ENCODE data around the gene PLTP.
"Not testable (repeated sequence)": the region's sequence is repeated elsewhere in the genome, so short reads cannot be mapped to it uniquely, and the experiment has no call there.

Gene PLTP

GRCh38 chr20:45945678-45946148 lies 33.8 kb upstream of the PLTP start:
- no peak for DNase-seq (ENCODE audit: low read depth, low spot score)
- H3K4me3 ChIP-seq (ENCODE audit: low read length): no peak overlapping the region

GRCh38 chr20:45944965-45945677 lies 33.2 kb upstream of the PLTP start:
- no peak overlapping the region for H3K4me3 ChIP-seq (ENCODE audit: low read length)
- DNase-seq (ENCODE audit: low read depth, low spot score): no peak

- no peak overlapping the region for H3K4me3 ChIP-seq (ENCODE audit: low read length)
- no peak for DNase-seq (ENCODE audit: low read depth, low spot score)
These were observed 32.4 kb upstream of the PLTP start for GRCh38 chr20:45944151-45944964.

- DNase-seq (ENCODE audit: low read depth, low spot score): no peak
- H3K4me3 ChIP-seq (ENCODE audit: low read length): no peak overlapping the region
These were observed 31.7 kb upstream of the PLTP start for GRCh38 chr20:45943613-45944012.

GRCh38 chr20:45940469-45940868 lies 28.5 kb upstream of the PLTP start:
- no peak for DNase-seq (ENCODE audit: low read depth, low spot score)
- no peak overlapping the region for H3K4me3 ChIP-seq (ENCODE audit: low read length)

- DNase-seq (ENCODE audit: low read depth, low spot score): no peak
- no peak overlapping the region for H3K4me3 ChIP-seq (ENCODE audit: low read length)
These were observed 28.1 kb upstream of the PLTP start for GRCh38 chr20:45940053-45940452.

- no peak overlapping the region for H3K4me3 ChIP-seq (ENCODE audit: low read length)
- DNase-seq (ENCODE audit: low read depth, low spot score): no peak
These were observed 26.9 kb upstream of the PLTP start for GRCh38 chr20:45938727-45939438.

GRCh38 chr20:45937765-45938164 lies 25.8 kb upstream of the PLTP start:
- H3K4me3 ChIP-seq (ENCODE audit: low read length): no peak overlapping the region
- peak; percentile 22 for DNase-seq (ENCODE audit: low read depth, low spot score)

GRCh38 chr20:45935416-45936046 lies 23.6 kb upstream of the PLTP start:
- no peak for DNase-seq (ENCODE audit: low read depth, low spot score)
- peak overlapping the region; percentile 90 for H3K4me3 ChIP-seq (ENCODE audit: low read length)

- H3K4me3 ChIP-seq (ENCODE audit: low read length): peak within 1 kb of the TSS; percentile 90
- DNase-seq (ENCODE audit: low read depth, low spot score): peak; percentile 96
These were observed 22.8 kb upstream of the PLTP start, which contains the start of gene PCIF1 for GRCh38 chr20:45934586-45935415. TSS of gene PCIF1 (plus strand) at chr20:45934683. CDS start at chr20:45939000, 4,317 bp downstream.

- H3K4me3 ChIP-seq (ENCODE audit: low read length): peak overlapping the region; percentile 90
- DNase-seq (ENCODE audit: low read depth, low spot score): peak; percentile 68
These were observed 22.2 kb upstream of the PLTP start for GRCh38 chr20:45934046-45934585.

GRCh38 chr20:45933266-45934045 lies 21.5 kb upstream of the PLTP start:
- peak overlapping the region; percentile 90 for H3K4me3 ChIP-seq (ENCODE audit: low read length)
- DNase-seq (ENCODE audit: low read depth, low spot score): peak; percentile 71

GRCh38 chr20:45931680-45932079 lies 19.7 kb upstream of the PLTP start:
- H3K4me3 ChIP-seq (ENCODE audit: low read length); DNase-seq (ENCODE audit: low read depth, low spot score): not testable (repeated sequence)

GRCh38 chr20:45927071-45927878 lies 15.3 kb upstream of the PLTP start:
- H3K4me3 ChIP-seq (ENCODE audit: low read length): no peak overlapping the region
- DNase-seq (ENCODE audit: low read depth, low spot score): no peak

GRCh38 chr20:45926731-45927070 lies 14.7 kb upstream of the PLTP start:
- no peak for DNase-seq (ENCODE audit: low read depth, low spot score)
- no peak overlapping the region for H3K4me3 ChIP-seq (ENCODE audit: low read length)

GRCh38 chr20:45925821-45926506 lies 14.0 kb upstream of the PLTP start:
- H3K4me3 ChIP-seq (ENCODE audit: low read length): no peak overlapping the region

More at GRCh38 chr20:45925821-45926506, 14.0 kb upstream of the PLTP start:
- DNase-seq (ENCODE audit: low read depth, low spot score): no peak
